Cerebellar cortex (tissue), 1 donor: Measurements from ENCODE around the gene RAB1A.

Experiments used
- DNase-seq: peaks from one replicate; pipeline ENCODE4 v3.0.0-alpha.2; 2015; ENCODE audit warnings: low spot score

The RAB1A gene

GRCh38 chr2:65061146-65061909, 68.6 kb downstream of the RAB1A start:
- DNase-seq: no peak

- DNase-seq: no peak
Observed at GRCh38 chr2:65059071-65059470, 70.8 kb downstream of the RAB1A start.

GRCh38 chr2:65057391-65058052, 72.4 kb downstream of the RAB1A start:
- peak; percentile 25 for DNase-seq

- DNase-seq: peak; percentile 31
Observed at GRCh38 chr2:65057054-65057375, 72.9 kb downstream of the RAB1A start.

- peak; percentile 98 for DNase-seq
Observed at GRCh38 chr2:65056215-65057053, 73.5 kb downstream of the RAB1A start, which contains the start of gene CEP68. TSS of gene CEP68 (plus strand) at chr2:65056416. CDS start at chr2:65069445, 13,029 bp downstream.

- DNase-seq: no peak
Observed at GRCh38 chr2:65055422-65056214, 74.3 kb downstream of the RAB1A start.

- DNase-seq: no peak
Observed at GRCh38 chr2:65054749-65055421, 75.0 kb downstream of the RAB1A start.

GRCh38 chr2:65053199-65053598, 76.7 kb downstream of the RAB1A start:
- DNase-seq: no peak

GRCh38 chr2:65050931-65051330, 79.0 kb downstream of the RAB1A start:
- no peak for DNase-seq

- no peak for DNase-seq
Observed at GRCh38 chr2:65049010-65049639, 80.8 kb downstream of the RAB1A start.

- DNase-seq: no peak
Observed at GRCh38 chr2:65046633-65047407, 83.1 kb downstream of the RAB1A start.

GRCh38 chr2:65045651-65046050, 84.3 kb downstream of the RAB1A start:
- no peak for DNase-seq

GRCh38 chr2:65044097-65044735, 85.7 kb downstream of the RAB1A start:
- DNase-seq: no peak

- DNase-seq: no peak
Observed at GRCh38 chr2:65043001-65043400, 86.9 kb downstream of the RAB1A start.

- peak; percentile 91 for DNase-seq
Observed at GRCh38 chr2:65040400-65041261, 89.3 kb downstream of the RAB1A start.

GRCh38 chr2:65039640-65040039, 90.3 kb downstream of the RAB1A start:
- peak; percentile 36 for DNase-seq

GRCh38 chr2:65037178-65037577, 92.7 kb downstream of the RAB1A start:
- no peak for DNase-seq
